ACC112 (cell line): ENCODE measurements around the gene KCTD16.

ENCODE experiments used
- H2AFZ ChIP-seq: fragments of 200-600 bp; sonication (generic); one replicate; pipeline ENCODE4 v1.6.0; 2017; ENCODE audit warnings: antibody characterized with exemption, low read length; ENCODE audit not compliant: unreplicated experiment
- H3K27ac ChIP-seq: fragments of 200-600 bp; sonication (generic); 2 replicates; pipeline ENCODE4 v1.5.1; 2014; ENCODE audit warnings: low read depth, mild to moderate bottlenecking, antibody characterized with exemption, low read length, moderate library complexity
- H3K27me3 ChIP-seq: fragments of 200-600 bp; sonication (generic); 2 replicates; pipeline ENCODE4 v1.6.1; 2014; ENCODE audit warnings: mild to moderate bottlenecking, antibody characterized with exemption, low read length, moderate library complexity, mixed read lengths; ENCODE audit not compliant: insufficient read depth
- H3K36me3 ChIP-seq: fragments of 200-600 bp; sonication (generic); 2 replicates; pipeline ENCODE4 v1.6.1; 2016; ENCODE audit warnings: mild to moderate bottlenecking, antibody characterized with exemption, low read length, moderate library complexity, mixed read lengths; ENCODE audit not compliant: insufficient read depth
- H3K4me1 ChIP-seq: fragments of 200-600 bp; sonication (generic); one replicate; pipeline ENCODE4 v1.6.1; 2016; ENCODE audit warnings: low read length, mixed read lengths; ENCODE audit not compliant: insufficient read depth, unreplicated experiment, control insufficient read depth
- H3K4me3 ChIP-seq: fragments of 200-600 bp; sonication (generic); 2 replicates; pipeline ENCODE4 v1.5.1; 2014; ENCODE audit warnings: mild to moderate bottlenecking, low read depth, low read length
- H3K79me2 ChIP-seq: fragments of 200-600 bp; sonication (generic); one replicate; pipeline ENCODE4 v1.6.0; 2016; ENCODE audit warnings: low read length; ENCODE audit not compliant: control insufficient read depth, unreplicated experiment, insufficient read depth

The KCTD16 gene

DNA sequence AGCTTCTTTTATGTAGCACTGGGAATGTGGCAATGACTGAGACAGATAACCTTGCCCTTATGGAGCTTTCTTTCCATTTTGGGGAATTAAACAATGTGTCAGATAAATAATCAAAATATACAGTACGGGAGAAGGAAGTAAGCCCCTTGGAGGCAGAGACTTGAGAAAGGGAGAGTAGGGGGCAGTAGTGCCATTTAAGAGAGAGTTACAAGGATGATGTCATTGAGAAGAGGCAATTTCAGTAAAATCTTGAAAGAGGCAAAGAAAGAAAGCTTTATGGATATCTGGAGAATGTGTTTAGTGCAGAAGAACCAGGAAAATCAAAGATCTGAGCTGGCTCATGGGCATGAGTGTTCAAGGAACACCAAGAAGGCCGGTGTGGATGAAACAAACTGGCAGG is 77.3 kb downstream of the KCTD16 start:
- Histone ChIP-seq H3K27me3 (no peaks in the 10 kb centered on the region), H2AFZ (no peak overlapping the region), H3K4me1 (no peaks in the 10 kb centered on the region), H3K27ac (no peak overlapping the region), H3K79me2 (no peaks in the 10 kb centered on the region), H3K4me3 (no peak overlapping the region), H3K36me3 (no peaks in the 10 kb centered on the region)

DNA sequence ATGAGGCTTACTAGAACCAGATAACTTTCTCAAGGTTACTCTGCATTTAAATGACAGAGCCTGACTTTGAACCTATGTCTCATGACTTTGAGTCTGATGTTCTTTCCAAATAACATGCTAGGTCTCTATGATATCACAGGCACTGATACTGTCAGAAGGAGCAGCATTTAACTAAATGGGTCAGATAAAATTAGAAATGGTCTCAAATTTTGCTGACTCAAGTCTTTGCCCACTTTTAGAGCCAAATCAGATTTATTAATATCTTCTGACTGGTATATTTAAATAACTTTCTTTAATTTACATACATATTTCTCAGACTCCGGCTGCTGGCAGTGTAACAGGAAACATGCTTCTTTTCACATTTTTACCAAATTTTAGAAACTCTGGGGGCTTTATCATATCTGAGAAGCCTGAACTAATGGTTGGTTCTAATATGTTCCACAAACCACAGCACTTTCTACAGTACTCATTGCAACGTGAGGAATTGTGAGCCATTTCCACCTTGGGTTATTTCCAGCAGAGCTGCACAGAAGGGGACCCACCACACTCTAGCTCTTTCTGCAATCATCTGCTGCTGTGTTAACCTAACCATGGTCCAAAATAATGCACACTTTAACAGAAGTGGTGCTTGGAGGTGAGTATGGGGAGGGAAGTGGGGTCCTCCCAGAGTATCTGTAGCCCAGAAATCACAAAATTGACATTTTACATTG is 79.2 kb downstream of the KCTD16 start:
- H2AFZ ChIP-seq = no peak overlapping the region
- H3K27me3 ChIP-seq = no peaks in the 10 kb centered on the region
- no peak overlapping the region for H3K4me3 ChIP-seq
- no peak overlapping the region for H3K27ac ChIP-seq
- no peaks in the 10 kb centered on the region for H3K79me2 ChIP-seq
- H3K36me3 ChIP-seq = no peaks in the 10 kb centered on the region
- no peaks in the 10 kb centered on the region for H3K4me1 ChIP-seq

DNA sequence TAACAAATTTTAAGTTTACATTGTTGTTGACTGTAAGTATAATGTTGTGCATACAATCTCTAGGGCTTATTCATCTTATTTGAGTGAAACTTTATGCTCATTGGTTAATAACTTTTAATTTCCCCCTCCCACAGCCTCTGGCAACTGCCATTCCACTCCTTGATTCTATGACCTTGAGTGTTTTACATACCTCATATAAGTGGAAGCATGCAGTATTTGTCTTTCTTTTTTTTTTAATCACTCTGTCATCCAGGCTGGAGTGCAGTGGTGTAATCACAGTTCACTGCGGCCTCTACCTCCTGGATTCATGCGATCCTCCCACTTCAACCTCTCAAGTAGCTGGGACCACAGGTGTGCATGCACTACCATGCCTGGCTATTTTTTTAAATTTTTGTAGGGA is 83.9 kb downstream of the KCTD16 start:
- H3K36me3 ChIP-seq = no peaks in the 10 kb centered on the region
- no peaks in the 10 kb centered on the region for H3K27me3 ChIP-seq
- H3K4me1 ChIP-seq = no peaks in the 10 kb centered on the region
- H3K79me2 ChIP-seq = no peaks in the 10 kb centered on the region
- H2AFZ ChIP-seq = no peak overlapping the region
- no peak overlapping the region for H3K4me3 ChIP-seq
- H3K27ac ChIP-seq = no peak overlapping the region

DNA sequence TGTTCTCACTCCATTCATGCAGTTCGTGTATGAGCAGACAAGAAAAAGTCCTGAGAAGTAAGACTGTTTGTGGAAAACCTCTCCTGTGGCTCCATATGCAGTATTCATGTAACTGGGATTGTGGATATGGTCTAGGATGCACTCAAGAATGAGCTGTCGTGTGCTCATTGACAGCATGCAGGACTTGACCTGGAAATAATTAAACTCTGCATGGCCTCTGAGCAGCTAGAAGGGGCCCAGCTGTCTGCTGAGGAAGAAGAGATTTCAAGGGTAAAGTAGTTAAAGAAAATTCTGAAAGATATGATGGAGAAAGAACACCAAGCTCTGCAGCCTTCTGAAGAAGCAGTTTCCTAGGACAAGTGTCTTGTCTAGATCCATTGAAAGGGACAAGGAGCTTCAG is 89.4 kb downstream of the KCTD16 start:
- Histone ChIP-seq H3K79me2 (no peaks in the 10 kb centered on the region), H3K27me3 (no peaks in the 10 kb centered on the region)

DNA sequence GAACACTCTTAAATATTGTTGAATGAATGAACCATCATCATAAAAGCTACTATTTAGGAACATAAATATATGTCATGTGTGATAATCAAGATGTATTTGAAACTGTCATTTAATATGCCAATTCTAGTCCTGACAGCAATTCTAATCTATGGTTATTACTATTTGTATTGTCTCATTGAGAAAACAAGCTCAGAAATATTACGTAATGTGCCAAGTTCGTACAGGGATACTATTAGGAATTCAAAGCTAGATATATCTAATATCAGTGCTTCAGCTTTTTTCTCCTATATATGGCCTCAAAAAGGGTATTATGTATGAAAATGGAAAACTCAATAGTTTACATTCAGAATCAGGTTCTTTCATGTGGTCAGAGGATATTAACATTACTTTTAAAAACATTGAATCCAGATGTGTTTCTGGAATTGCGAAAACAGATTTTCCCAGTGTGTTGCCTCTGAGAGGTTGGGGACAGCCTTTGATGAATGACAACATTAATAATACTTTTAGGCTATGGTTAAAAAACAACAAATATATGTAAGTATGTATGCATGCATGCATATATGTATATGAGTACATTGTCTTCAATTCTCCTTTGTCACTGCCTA is 95.1 kb downstream of the KCTD16 start:
- Histone ChIP-seq H3K4me3 (no peak overlapping the region), H3K27ac (no peak overlapping the region), H3K79me2 (no peaks in the 10 kb centered on the region), H3K27me3 (no peaks in the 10 kb centered on the region), H3K4me1 (no peaks in the 10 kb centered on the region), H3K36me3 (no peaks in the 10 kb centered on the region), H2AFZ (no peak overlapping the region)

More for the DNA sequence above, 89.4 kb downstream of the KCTD16 start:
- Histone ChIP-seq H3K4me3 (no peak overlapping the region), H3K4me1 (no peaks in the 10 kb centered on the region), H3K36me3 (no peaks in the 10 kb centered on the region), H3K27ac (no peak overlapping the region), H2AFZ (no peak overlapping the region)

DNA sequence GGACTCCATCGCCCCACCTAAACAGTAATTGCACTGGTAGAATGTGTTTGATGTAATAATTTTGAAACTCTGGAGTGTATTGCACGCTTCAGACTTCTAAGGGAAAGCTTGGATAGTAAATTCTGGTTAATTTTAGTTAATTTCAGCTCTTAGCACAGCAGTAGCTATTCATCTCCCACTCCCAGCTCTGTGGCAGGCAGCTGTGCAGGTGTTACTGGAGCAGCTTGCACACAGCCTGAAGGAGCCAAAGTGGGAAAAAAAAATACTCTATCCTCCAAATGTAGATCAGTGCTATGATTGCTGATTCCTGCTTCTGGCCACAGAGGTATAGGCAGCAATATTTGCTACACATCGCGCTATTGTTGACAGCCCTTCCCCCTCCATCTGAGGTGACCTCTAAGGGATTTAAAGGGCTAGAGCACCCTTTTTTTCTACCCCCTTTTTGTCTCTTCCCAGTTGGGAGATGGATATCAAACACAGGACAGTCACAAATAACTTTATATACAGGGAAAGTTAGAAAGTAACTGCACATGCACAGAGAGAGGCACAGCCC is 97.4 kb downstream of the KCTD16 start:
- Histone ChIP-seq H3K4me1 (no peaks in the 10 kb centered on the region), H3K4me3 (no peak overlapping the region), H3K27me3 (no peaks in the 10 kb centered on the region), H3K27ac (no peak overlapping the region), H3K79me2 (no peaks in the 10 kb centered on the region), H2AFZ (no peak overlapping the region), H3K36me3 (no peaks in the 10 kb centered on the region)

DNA sequence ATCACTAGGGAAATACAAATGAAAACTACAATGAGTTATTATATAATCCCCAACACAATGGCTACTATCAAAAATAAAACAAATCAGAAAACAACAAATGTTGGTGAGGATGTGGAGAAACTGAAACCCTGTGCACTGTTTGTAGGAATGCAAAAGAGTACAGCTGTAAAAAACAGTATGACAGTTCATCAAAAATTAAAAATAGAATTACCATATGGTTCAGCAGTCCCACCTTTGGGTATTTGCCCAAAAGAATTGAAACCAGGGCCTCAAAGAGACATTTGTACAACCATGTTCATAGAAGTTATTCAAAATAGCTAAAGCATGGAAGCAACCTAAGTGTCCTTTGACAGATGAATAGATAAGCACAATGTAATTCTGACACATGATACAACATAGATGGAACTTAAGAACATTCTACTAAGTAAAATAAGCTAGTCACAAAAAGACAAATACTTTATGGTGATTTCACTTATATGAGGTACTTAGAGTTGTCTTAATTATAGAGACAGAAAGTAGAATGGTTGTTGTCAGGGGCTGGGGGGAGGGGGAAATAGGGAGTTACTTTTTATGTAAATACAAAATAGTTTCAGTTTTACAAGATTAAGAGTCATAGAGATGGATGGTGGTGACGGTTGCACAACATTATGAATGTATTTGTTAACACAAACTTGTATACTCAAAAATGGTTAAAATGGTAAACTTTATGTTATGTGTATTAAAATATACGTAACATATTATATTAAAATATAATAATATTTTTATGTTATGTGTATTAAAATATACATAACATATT is 102.8 kb downstream of the KCTD16 start:
- Histone ChIP-seq H3K27me3 (no peaks in the 10 kb centered on the region), H3K4me1 (no peaks in the 10 kb centered on the region), H3K27ac (no peak overlapping the region), H3K36me3 (no peaks in the 10 kb centered on the region), H3K4me3 (no peak overlapping the region), H2AFZ (no peak overlapping the region), H3K79me2 (no peaks in the 10 kb centered on the region)

DNA sequence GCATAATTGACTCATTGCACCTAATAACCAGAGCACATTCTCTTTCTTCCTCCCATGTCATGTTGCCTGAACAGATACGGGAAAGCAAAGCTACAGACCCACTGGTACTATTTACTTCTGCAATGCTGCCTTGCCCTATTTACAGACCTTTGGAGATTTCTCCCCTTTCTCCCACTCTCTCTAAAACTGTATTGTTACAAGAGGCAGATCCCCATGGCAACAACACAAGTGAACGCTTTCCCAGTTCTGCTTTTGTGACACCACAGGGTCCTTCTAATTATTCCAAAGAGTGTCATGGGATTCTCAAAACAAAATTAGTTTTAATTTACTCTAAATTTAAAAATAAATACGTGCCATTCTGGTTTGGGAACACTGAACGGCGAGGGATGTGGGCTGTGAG is 104.7 kb downstream of the KCTD16 start:
- Histone ChIP-seq H3K27me3 (no peaks in the 10 kb centered on the region), H2AFZ (no peak overlapping the region), H3K4me1 (no peaks in the 10 kb centered on the region), H3K36me3 (no peaks in the 10 kb centered on the region), H3K27ac (no peak overlapping the region), H3K79me2 (no peaks in the 10 kb centered on the region), H3K4me3 (no peak overlapping the region)

DNA sequence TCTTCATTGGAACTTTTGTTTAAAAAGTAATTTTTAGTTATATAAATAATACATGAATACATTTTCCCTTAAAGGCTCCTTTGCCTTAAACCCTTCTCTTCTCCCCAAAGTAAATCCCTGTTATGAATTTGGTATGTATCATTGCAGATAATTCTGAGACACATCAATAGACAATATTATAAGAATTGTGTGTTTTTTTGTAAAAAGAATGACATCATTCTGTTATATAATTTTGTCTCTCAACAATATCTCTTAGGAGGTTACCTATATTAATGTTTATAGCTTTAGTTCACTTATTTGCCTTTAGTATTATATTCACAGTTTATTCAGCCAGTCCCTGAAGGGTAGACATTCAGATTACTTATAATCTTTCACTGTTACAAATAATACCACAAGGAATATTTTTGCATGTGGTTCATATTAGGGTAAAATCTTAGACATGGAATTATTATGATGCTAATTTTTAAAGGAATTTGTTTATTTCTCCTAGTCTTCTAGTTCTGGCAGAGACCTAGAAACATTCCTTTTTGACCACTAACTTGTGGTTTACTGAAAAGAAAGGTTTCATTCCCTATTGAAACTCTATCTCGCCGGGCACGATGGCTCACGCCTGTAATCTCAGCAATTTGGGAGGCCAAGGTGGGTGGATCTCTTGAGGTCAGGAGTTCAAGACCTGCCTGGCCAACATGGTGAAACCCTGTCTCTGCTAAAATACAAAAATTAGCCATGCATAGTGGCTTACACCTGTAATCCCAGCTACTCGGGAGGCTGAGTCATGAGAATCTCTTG is 105.6 kb downstream of the KCTD16 start:
- H3K79me2 ChIP-seq = no peaks in the 10 kb centered on the region
- no peak overlapping the region for H2AFZ ChIP-seq
- no peaks in the 10 kb centered on the region for H3K27me3 ChIP-seq
- no peaks in the 10 kb centered on the region for H3K36me3 ChIP-seq
- H3K27ac ChIP-seq = no peak overlapping the region
- H3K4me3 ChIP-seq = no peak overlapping the region
- no peaks in the 10 kb centered on the region for H3K4me1 ChIP-seq

DNA sequence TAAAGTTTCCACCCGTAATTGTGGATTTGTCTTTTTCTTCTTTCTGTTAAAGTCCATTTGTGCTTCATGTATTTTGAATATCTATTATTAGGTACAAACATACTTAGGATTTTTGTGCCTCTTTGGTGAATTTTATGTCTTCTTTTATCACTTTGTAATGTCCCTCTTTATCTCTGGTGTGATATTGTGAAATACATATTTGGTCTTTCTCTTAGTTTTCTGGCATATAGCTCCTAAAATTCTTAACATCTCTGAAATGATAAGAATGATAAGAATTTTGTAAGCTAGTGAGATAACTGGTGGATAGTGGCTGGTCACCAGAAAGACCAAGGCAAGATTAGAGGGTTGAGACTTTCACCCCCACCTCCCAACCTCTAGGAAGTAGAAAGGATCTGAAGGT is 111.1 kb downstream of the KCTD16 start:
- Histone ChIP-seq H3K79me2 (no peaks in the 10 kb centered on the region), H3K4me3 (no peak overlapping the region), H3K4me1 (no peaks in the 10 kb centered on the region), H3K27me3 (no peaks in the 10 kb centered on the region), H2AFZ (no peak overlapping the region), H3K36me3 (no peaks in the 10 kb centered on the region), H3K27ac (no peak overlapping the region)
